Heart right ventricle (tissue), 16 donors: ENCODE data around the gene NUP205. TPM values are rescaled to one million over a fixed set of nuclear protein-coding genes. Genes with fewer than 3 reads are reported as not detected.
"Not testable (repeated sequence)": the region's sequence is repeated elsewhere in the genome, so short reads cannot be mapped to it uniquely, and the experiment has no call there.

Experiments used
- ATAC-seq, 8 donors: fragments of 200-7000 bp; cut with Tn5 transposase; one replicate each; pipeline ENCODE4 v1.9.1; 2020; ENCODE audit warnings: mild to moderate bottlenecking in 8 of 8, moderate library complexity in 8 of 8, moderate number of reproducible peaks in 1 of 8
- DNase-seq, 2 donors: peaks; one replicate each; pipeline ENCODE4 v3.0.0-alpha.2; 2020
- H3K27ac ChIP-seq, 10 donors: fragments of 200-600 bp; sonication (generic) in 2 of 10; one replicate each; pipeline versions ENCODE4 v1.5.0 to v1.8.0; 2020 to 2022; ENCODE audit warnings: mild to moderate bottlenecking in 3 of 10
- H3K27me3 ChIP-seq, 7 donors: fragments of 200-600 bp; one replicate each; pipeline ENCODE4 v1.8.0; 2021 to 2022; ENCODE audit warnings: mild to moderate bottlenecking in 2 of 7
- H3K36me3 ChIP-seq, 9 donors: fragments of 200-600 bp; sonication (generic) in 1 of 9; one replicate each; pipeline versions ENCODE4 v1.5.0 to v1.8.0; 2020 to 2022; ENCODE audit warnings: mild to moderate bottlenecking in 2 of 9
- H3K4me1 ChIP-seq, 9 donors: fragments of 200-600 bp; sonication (generic) in 1 of 9; one replicate each; pipeline versions ENCODE4 v1.5.0 to v1.8.0; 2020 to 2022; ENCODE audit warnings: mild to moderate bottlenecking in 4 of 9
- H3K4me3 ChIP-seq, 10 donors: fragments of 200-600 bp; sonication (generic) in 2 of 10; one replicate each; pipeline versions ENCODE4 v1.5.0 to v1.8.0; 2020 to 2022; ENCODE audit warnings: mild to moderate bottlenecking in 7 of 10, moderate library complexity in 2 of 10
- H3K9me3 ChIP-seq, 11 donors: fragments of 200-600 bp in 10 of 11; sonication (generic) in 2 of 11; one replicate each; pipeline versions ENCODE4 v1.5.0 to v1.8.0; 2013 to 2022; ENCODE audit warnings: mild to moderate bottlenecking in 2 of 11, control low read depth in 1 of 11, moderate library complexity in 1 of 11
- CTCF ChIP-seq, 9 donors: fragments of 200-600 bp; sonication (generic) in 2 of 9; IDR thresholded peaks; one replicate each; pipeline versions ENCODE4 v1.5.0 to v1.8.0; 2021 to 2022; ENCODE audit warnings: antibody characterized with exemption in 9 of 9, mild to moderate bottlenecking in 5 of 9, moderate library complexity in 1 of 9
- WGBS, 2 donors: extraction: QIAGEN DNeasy Blood & Tissue Kit; methylation state at CpG; one replicate each; pipeline ENCODE4 v1.1.7; 2013; ENCODE audit warnings: inconsistent platforms in 1 of 2; 5-methylcytosine and 5-hydroxymethylcytosine counted together
- intact Hi-C, 10 donors: fragments of 100-400 bp; cut with DNase I; formaldehyde crosslinking; loops; one replicate each; pipeline versions ENCODE4 v1.11.1 to v1.14.2; 2022
- polyA plus RNA-seq, 2 donors: library from polyadenylated mRNA; stranded (reverse); fragments of 200-250 nt; gene quantifications; one replicate each; pipeline ENCODE4 v1.2.3, GENCODE V29; 2013
- total RNA-seq, 10 donors: library from RNA; stranded (reverse); fragmentation: NEBNext Ultra II Directional in 3 of 10; extraction: Animal tissue kit (Norgen Biotek cat#: 25700) in 3 of 10; gene quantifications; one replicate each; pipeline versions ENCODE4 v1.2.1 to v1.2.4, GENCODE V29; 2021 to 2023
- donor health status: Arrhythmogenic right ventricular cardiomyopathy.
- donor health status: ischemic (EF 13 %, LVEDD 7.1; RV severe dilation, severe dysfunction).
- donor health status: healthy with polysubstance abuse.
- donor health status: DM: no; HTN: yes; CAD: no.
- donor health status: DM: no; HTN: no; CAD: no.
- donor health status: ischemic (EF 25% LVEDD 6.9; RV normal size, moderate dysfunction).
- donor health status: ischemic (EF 25% LVEDD 5.7; RV mildly dilated, moderate dysfunction).
- donor health status: healthy.
- donor health status: DM: yes; HTN: yes; CAD: no.
- donor health status: Ischemic cardiomyopathy.
- donor health status: ischemic (EF 35%, LVEDD 5.7; RV mildly dilated, moderate dysfunction).
- donor health status: nonischemic (EF 11% LVEDD 7.7; RV severe dilation, severe dysfunction).
- donor health status: DM: yes; HTN: yes; CAD: no.
- donor health status: PGD.
- donor health status: ischemic (EF 29% LVEDD 5.4; RV normal size, mild dysfunction).
- donor health status: nonischemic (EF 23%, LVEDD 6.1; RV moderate dilation, normal function).

Gene NUP205
- total and polyA plus RNA-seq, 12 donors = 11.6 to 23.6 (median 14.1) TPM

- Histone ChIP-seq H3K36me3 (peaks cover 0 to 61% (median 10%) of the 10 kb centered on the region in 9 donors), H3K4me3 (no peak overlapping the region), H3K4me1 (peaks cover 0 to 22% (median 8%) of the 10 kb centered on the region in 9 donors), H3K27me3 (no peaks in the 10 kb centered on the region), H3K27ac (no peak overlapping the region), H3K9me3 (no peaks in the 10 kb centered on the region)
- ATAC-seq (no peak), DNase-seq (no peak)
- intact Hi-C loops = no loop called here
- no peak for TF ChIP-seq CTCF (IDR thresholded peaks at IDR 0.05)
- 92 to 95% methylated on average over 3 of the region's 3 CpGs for WGBS, 2 donors
Observed at GRCh38 chr7:135690566-135690965, 132.8 kb downstream of the NUP205 start.

DNA sequence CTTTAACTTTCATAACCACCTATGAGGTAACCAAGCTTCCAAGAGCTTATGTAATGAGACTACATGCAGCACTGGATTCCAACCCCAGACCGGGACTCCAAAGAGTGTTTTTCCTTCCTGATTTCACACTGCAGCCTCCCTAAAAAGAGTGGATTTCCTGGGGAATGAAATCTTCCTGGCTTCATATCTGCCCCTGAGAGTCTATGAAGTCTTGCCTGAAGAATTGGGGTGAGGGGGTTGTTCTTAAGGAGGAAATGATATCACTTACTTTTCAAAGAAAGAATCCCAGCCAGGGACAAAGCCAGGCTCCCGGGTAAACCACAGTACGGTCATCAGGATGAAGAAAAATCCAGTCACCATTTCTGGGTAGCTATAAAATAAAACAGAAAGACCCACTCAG lies 134.3 kb downstream of the NUP205 start:
- Histone ChIP-seq H3K27ac (peak overlapping the region in 1 of 10 donors; percentile 21), H3K9me3 (no peaks in the 10 kb centered on the region), H3K27me3 (no peaks in the 10 kb centered on the region), H3K36me3 (peaks cover 0 to 52% (median 10%) of the 10 kb centered on the region in 9 donors), H3K4me1 (peaks cover 0 to 26% (median 8%) of the 10 kb centered on the region in 9 donors), H3K4me3 (no peak overlapping the region)
- ATAC-seq = peak in 2 of 8 donors; percentile 14 to 15
- WGBS, 2 donors = 56 to 66% methylated on average over 3 of the region's 3 CpGs
- DNase-seq = no peak
- intact Hi-C loops = no loop called here
- no peak for TF ChIP-seq CTCF (IDR thresholded peaks at IDR 0.05)

DNA sequence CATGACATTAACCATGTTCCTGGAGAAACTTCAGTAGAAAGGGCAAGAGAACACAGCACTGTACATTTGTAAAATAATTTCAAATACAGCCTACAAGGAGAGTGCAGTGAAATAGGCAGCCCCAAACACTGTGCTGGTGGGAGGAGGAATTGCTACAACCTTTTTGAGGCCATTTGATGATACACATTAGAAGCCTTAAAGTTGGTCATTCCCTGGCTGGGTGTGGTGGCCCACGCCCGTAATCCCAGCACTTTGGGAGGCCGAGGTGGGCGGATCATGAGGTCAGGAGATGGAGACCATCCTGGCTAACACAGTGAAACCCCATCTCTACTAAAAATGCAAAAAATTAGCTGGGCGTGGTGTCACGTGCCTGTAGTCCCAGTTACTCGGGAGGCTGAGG lies 134.9 kb downstream of the NUP205 start:
- ATAC-seq, H3K9me3 ChIP-seq, H3K27me3 ChIP-seq, intact Hi-C loops, H3K4me3 ChIP-seq, DNase-seq: not testable (repeated sequence)
- peaks cover 0 to 46% (median 10%) of the 10 kb centered on the region in 9 donors for H3K36me3 ChIP-seq
- peaks cover 0 to 31% (median 11%) of the 10 kb centered on the region in 9 donors for H3K4me1 ChIP-seq
- WGBS, 2 donors = 97% methylated on average over 7 of the region's 7 CpGs
- H3K27ac ChIP-seq = peak overlapping the region in 1 of 10 donors; percentile 21

GRCh38 chr7:135693558-135693957 lies 135.8 kb downstream of the NUP205 start:
- no peaks in the 10 kb centered on the region for H3K27me3 ChIP-seq
- DNase-seq (no peak), ATAC-seq (peak in 7 of 8 donors; percentile 47 to 87 (median 81))
- intact Hi-C loops = no loop called here
- 48 to 56% methylated on average over 4 of the region's 4 CpGs for WGBS, 2 donors
- H3K4me1 ChIP-seq = peaks cover 0 to 33% (median 11%) of the 10 kb centered on the region in 9 donors
- peak overlapping the region in 5 of 10 donors; percentile 10 to 67 (median 49) for H3K27ac ChIP-seq
- no peak for TF ChIP-seq CTCF (IDR thresholded peaks at IDR 0.05)
- no peak overlapping the region for H3K4me3 ChIP-seq
- no peaks in the 10 kb centered on the region for H3K9me3 ChIP-seq
- peaks cover 0 to 45% (median 10%) of the 10 kb centered on the region in 9 donors for H3K36me3 ChIP-seq

GRCh38 chr7:135697276-135698049 lies 139.7 kb downstream of the NUP205 start:
- no peaks in the 10 kb centered on the region for H3K27me3 ChIP-seq
- no peak for DNase-seq
- WGBS, 2 donors = 44 to 45% methylated on average over 8 of the region's 8 CpGs
- H3K27ac ChIP-seq = peak overlapping the region in 1 of 10 donors; percentile 12
- peak in 1 of 8 donors; percentile 17 for ATAC-seq
- no peak overlapping the region for H3K4me3 ChIP-seq
- H3K36me3 ChIP-seq = peaks cover 0 to 25% (median 0%) of the 10 kb centered on the region in 9 donors
- intact Hi-C loops = no loop called here
- H3K9me3 ChIP-seq = no peaks in the 10 kb centered on the region
- H3K4me1 ChIP-seq = peaks cover 0 to 24% (median 6%) of the 10 kb centered on the region in 9 donors
- TF ChIP-seq CTCF (IDR thresholded peaks at IDR 0.05) = no peak
